Neural crest cell (in vitro differentiated cells): ENCODE measurements around the gene TAP2. TPM values are rescaled to one million over a fixed set of nuclear protein-coding genes. Genes with fewer than 3 reads are reported as not detected.

ENCODE experiments used
- DNase-seq: peaks from one replicate; pipeline ENCODE4 v3.0.0; 2021; ENCODE audit warnings: low read depth, mixed read lengths, low spot score
- H3K27ac Mint-ChIP-seq: one replicate; pipeline ENCODE4 v1.8.0; 2021; ENCODE audit warnings: mild to moderate bottlenecking, mixed read lengths; ENCODE audit not compliant: unreplicated experiment
- H3K27me3 Mint-ChIP-seq: 2 replicates; pipeline ENCODE4 v1.8.0; 2021; ENCODE audit warnings: low read depth, mild to moderate bottlenecking, mixed read lengths
- H3K36me3 Mint-ChIP-seq: 2 replicates; pipeline ENCODE4 v1.8.0; 2021; ENCODE audit warnings: low read depth, mild to moderate bottlenecking, mixed read lengths
- H3K4me1 Mint-ChIP-seq: 2 replicates; pipeline ENCODE4 v1.8.0; 2021; ENCODE audit warnings: mixed read lengths
- H3K4me3 Mint-ChIP-seq: one replicate; pipeline ENCODE4 v1.8.0; 2021; ENCODE audit warnings: mild to moderate bottlenecking, mixed read lengths
- H3K9me3 Mint-ChIP-seq: 2 replicates; pipeline ENCODE4 v1.8.0; 2021; ENCODE audit warnings: mixed read lengths
- total RNA-seq: library from RNA; stranded (reverse); gene quantifications from 2 replicates; pipeline ENCODE4 v1.2.1, GENCODE V29; 2021
- TF ChIP-seq, protein P1 (sequence below): fragments of 200-600 bp; sonication (generic); conservative IDR thresholded peaks from 2 replicates; pipeline ENCODE4 v1.5.0; 2021; ENCODE audit warnings: antibody characterized with exemption, mild to moderate bottlenecking

TAP2 gene
- total RNA-seq, 1 donor from 2014 or later, result 18.0 TPM

DNA sequence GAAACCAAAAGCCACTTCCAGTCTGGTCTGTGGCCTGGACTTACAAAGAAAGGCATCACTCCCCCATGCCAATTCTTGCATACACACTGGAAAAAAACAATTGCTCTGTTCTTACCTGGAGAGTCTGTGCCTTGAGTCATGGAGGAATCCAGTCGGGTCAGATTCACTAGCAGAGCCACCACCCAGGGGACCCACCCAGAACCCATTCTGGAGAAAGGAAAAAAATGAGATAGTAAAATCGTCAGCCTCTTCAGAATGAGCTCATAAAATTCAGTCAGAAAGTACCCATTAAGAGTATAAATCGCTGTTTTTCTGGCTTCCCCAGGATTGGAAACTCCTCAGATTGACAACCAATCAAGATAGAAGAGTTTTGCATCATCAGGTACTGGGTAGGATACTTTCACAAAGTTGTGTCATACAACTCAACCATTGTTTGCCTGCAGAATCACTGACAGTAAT lies 21.8 kb downstream of the TAP2 start, which contains the start of gene HLA-DOB:
Gene HLA-DOB, minus strand, starts transcription at position 257 of the 459 bp plus-strand sequence. Its CDS starts 51 bp downstream, at position 206.
- Mint-ChIP-seq H3K4me1 (no peaks in the 10 kb centered on the region), H3K4me3 (no peak within 1 kb of the TSS), H3K9me3 (no peaks in the 10 kb centered on the region), H3K27ac (no peak within 1 kb of the TSS), H3K36me3 (no peaks in the 10 kb centered on the region), H3K27me3 (peaks cover 15% of the 10 kb centered on the region)
- no peak for DNase-seq
- TF ChIP-seq, protein P1, sequence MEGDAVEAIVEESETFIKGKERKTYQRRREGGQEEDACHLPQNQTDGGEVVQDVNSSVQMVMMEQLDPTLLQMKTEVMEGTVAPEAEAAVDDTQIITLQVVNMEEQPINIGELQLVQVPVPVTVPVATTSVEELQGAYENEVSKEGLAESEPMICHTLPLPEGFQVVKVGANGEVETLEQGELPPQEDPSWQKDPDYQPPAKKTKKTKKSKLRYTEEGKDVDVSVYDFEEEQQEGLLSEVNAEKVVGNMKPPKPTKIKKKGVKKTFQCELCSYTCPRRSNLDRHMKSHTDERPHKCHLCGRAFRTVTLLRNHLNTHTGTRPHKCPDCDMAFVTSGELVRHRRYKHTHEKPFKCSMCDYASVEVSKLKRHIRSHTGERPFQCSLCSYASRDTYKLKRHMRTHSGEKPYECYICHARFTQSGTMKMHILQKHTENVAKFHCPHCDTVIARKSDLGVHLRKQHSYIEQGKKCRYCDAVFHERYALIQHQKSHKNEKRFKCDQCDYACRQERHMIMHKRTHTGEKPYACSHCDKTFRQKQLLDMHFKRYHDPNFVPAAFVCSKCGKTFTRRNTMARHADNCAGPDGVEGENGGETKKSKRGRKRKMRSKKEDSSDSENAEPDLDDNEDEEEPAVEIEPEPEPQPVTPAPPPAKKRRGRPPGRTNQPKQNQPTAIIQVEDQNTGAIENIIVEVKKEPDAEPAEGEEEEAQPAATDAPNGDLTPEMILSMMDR, result no peak

DNA sequence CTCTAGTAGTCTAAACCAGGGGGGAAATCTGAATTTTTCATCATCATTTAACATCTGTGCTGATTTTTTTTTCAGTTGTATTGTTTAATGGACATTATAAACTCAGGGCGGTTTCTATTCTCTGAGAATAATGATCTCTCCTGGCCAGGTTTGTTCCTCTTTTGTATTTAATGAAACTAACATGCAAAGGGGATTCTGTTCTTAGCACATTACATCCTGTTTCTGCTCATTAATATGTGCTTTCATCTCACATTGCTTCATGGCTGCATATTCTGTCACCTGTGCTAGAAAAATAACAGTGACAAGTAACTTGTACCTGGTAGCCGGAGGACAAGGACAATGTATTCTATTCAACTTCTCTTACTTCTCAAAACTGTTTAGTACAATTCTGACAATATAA lies 22.5 kb downstream of the TAP2 start:
- Mint-ChIP-seq H3K27ac (no peak overlapping the region), H3K27me3 (peaks cover 15% of the 10 kb centered on the region), H3K36me3 (no peaks in the 10 kb centered on the region), H3K4me1 (no peaks in the 10 kb centered on the region), H3K4me3 (no peak overlapping the region), H3K9me3 (no peaks in the 10 kb centered on the region)
- TF ChIP-seq, protein P1, result no peak
- no peak for DNase-seq

DNA sequence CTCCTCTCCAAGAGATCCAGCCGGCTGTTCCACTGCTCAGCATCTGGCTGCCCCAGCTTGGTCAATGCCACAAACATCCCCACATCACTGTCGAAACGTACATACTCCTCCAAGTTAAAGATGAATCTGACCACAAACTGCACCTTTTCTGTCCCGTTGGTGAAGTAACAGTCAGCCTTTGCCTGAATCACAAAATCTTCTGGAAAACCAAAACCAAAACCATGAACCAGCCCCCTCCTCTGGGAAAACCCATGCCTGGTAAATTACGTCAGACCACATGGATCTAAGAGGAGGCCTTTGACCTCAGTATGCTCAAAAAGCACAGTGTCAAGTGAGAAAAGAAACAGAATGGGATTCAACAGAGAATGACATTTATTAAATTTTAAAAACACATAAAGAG lies 23.4 kb downstream of the TAP2 start:
- H3K4me3 Mint-ChIP-seq, result no peak overlapping the region
- H3K27ac Mint-ChIP-seq, result no peak overlapping the region
- no peaks in the 10 kb centered on the region for H3K4me1 Mint-ChIP-seq
- peaks cover 17% of the 10 kb centered on the region for H3K27me3 Mint-ChIP-seq
- no peaks in the 10 kb centered on the region for H3K36me3 Mint-ChIP-seq
- DNase-seq, result no peak
- TF ChIP-seq, protein P1, result no peak
- H3K9me3 Mint-ChIP-seq, result no peaks in the 10 kb centered on the region

DNA sequence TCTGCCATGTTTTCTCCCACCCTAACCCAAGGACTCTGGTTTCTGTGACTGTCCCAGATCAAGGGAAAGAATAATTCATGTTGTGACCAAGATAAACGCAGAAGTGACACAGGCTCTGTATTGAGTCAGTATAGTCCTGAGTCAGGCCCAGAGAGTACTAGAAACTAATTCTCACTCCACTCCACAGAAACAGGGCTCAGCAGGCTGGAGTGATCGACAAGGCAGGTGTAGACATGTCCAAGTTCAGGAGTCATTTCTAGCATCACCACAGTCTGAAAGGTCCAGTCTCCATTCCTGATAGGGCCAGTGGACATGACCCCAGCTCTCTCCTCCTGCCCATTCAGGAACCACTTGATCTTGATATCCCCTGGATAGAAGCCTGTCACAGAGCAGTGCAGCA lies 24.4 kb downstream of the TAP2 start:
- no peak overlapping the region for H3K4me3 Mint-ChIP-seq
- H3K27ac Mint-ChIP-seq, result no peak overlapping the region
- H3K9me3 Mint-ChIP-seq, result no peaks in the 10 kb centered on the region
- H3K4me1 Mint-ChIP-seq, result no peaks in the 10 kb centered on the region
- H3K36me3 Mint-ChIP-seq, result no peaks in the 10 kb centered on the region
- peaks cover 20% of the 10 kb centered on the region for H3K27me3 Mint-ChIP-seq
- TF ChIP-seq, protein P1, result no peak
- DNase-seq, result no peak

DNA sequence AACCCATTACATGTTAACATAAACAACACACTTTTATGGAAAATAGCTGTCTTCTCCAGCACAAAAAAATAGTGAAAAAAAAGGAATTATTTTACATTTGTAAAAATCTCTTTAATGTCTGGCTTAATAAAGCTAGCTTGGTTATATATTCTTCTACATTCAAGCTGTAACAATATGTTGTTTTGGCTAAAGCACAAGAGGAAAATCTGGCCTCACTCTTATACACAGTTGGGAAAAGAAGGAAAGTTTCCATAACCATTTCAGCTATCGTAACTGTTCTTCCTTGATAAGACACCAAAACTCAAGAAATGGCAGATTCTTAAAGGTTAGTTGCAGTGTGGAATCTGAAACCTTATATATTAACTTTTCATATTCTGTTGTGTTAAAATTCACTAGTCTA lies 29.4 kb downstream of the TAP2 start:
- TF ChIP-seq, protein P1, result no peak
- Mint-ChIP-seq H3K4me3 (no peak overlapping the region), H3K36me3 (no peaks in the 10 kb centered on the region), H3K27ac (no peak overlapping the region), H3K4me1 (no peaks in the 10 kb centered on the region), H3K27me3 (peaks cover 54% of the 10 kb centered on the region), H3K9me3 (no peaks in the 10 kb centered on the region)
- no peak for DNase-seq
